Parathyroid adenoma (tissue), 2 donors: Measurements from ENCODE around the gene MAPRE2.

ENCODE experiments used
- H2AFZ ChIP-seq: fragments of 300-600 bp; sonication (generic); one replicate; pipeline ENCODE4 v1.7.0; 2017; ENCODE audit warnings: antibody characterized with exemption, mild to moderate bottlenecking
- H3K27ac ChIP-seq: fragments of 300-600 bp; sonication (generic); one replicate; pipeline ENCODE4 v1.7.0; 2017
- H3K27me3 ChIP-seq: fragments of 300-600 bp; sonication (generic); one replicate; pipeline ENCODE4 v1.7.0; 2017; ENCODE audit warnings: low read length; ENCODE audit not compliant: control insufficient read depth, insufficient read depth
- H3K36me3 ChIP-seq: fragments of 300-600 bp; sonication (generic); one replicate; pipeline ENCODE4 v1.7.0; 2017; ENCODE audit warnings: low read length; ENCODE audit not compliant: control insufficient read depth, insufficient read depth
- H3K4me1 ChIP-seq: fragments of 300-600 bp; sonication (generic); one replicate; pipeline ENCODE4 v1.7.0; 2017; ENCODE audit warnings: control low read depth
- H3K4me2 ChIP-seq: fragments of 300-600 bp; sonication (generic); one replicate; pipeline ENCODE4 v1.7.0; 2017; ENCODE audit warnings: low read length
- H3K4me3 ChIP-seq: fragments of 300-600 bp; sonication (generic); one replicate; pipeline ENCODE4 v1.7.0; 2017; ENCODE audit warnings: low read depth, low read length
- H3K79me2 ChIP-seq: fragments of 300-600 bp; sonication (generic); one replicate; pipeline ENCODE4 v1.7.0; 2017; ENCODE audit warnings: control low read depth
- H3K9ac ChIP-seq: fragments of 300-600 bp; sonication (generic); one replicate; pipeline ENCODE4 v1.7.0; 2017; ENCODE audit warnings: mild to moderate bottlenecking
- H3K9me3 ChIP-seq: fragments of 300-600 bp; sonication (generic); one replicate; pipeline ENCODE4 v1.7.0; 2017; ENCODE audit warnings: low read length; ENCODE audit not compliant: control insufficient read depth
- TF ChIP-seq, protein P1 (sequence below): fragments of 300-600 bp; sonication (generic); IDR thresholded peaks from one replicate; pipeline ENCODE4 v1.7.0; 2017; ENCODE audit warnings: antibody characterized with exemption, mild to moderate bottlenecking
- donor health status: primary hyperparathyroidism.

Gene MAPRE2

DNA sequence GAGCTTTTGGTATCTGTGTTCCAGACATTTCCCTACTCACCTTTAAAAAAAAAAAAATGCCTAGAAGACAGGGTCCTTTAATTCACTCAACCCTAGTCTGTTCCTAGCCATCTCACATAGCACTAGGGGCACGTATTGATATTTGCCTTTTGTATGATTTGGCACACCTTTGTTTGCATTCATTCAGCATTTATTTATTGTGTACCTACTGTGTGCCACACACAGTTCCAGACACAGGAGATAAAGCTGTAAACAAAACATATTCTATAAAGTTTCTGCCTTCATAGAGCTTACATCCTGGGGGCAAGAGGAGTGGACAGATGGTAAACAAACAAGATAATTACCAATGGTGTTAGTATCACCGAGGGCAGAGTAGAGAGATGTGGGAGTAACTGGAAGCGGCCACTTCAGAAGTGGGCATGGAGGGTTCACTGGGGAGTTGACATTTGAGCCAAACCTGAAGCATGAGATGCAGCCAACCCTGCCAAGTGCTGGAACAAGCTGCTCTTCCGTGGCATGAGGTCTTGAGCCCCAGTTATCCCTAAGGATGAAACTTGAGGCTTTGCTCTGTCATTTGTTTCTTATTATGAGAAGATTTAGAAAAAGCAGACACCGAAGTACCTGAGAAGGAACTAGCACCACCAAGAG, 18.2 kb downstream of the MAPRE2 start:
- Histone ChIP-seq H3K9me3 (no peaks in the 10 kb centered on the region), H3K27ac (no peak overlapping the region), H3K27me3 (no peaks in the 10 kb centered on the region), H3K4me3 (no peak overlapping the region), H3K36me3 (no peaks in the 10 kb centered on the region), H3K4me1 (peaks cover 9% of the 10 kb centered on the region), H3K79me2 (peaks cover 15% of the 10 kb centered on the region), H2AFZ (no peak overlapping the region), H3K9ac (no peak overlapping the region), H3K4me2 (no peak overlapping the region)
- TF ChIP-seq, protein P1, sequence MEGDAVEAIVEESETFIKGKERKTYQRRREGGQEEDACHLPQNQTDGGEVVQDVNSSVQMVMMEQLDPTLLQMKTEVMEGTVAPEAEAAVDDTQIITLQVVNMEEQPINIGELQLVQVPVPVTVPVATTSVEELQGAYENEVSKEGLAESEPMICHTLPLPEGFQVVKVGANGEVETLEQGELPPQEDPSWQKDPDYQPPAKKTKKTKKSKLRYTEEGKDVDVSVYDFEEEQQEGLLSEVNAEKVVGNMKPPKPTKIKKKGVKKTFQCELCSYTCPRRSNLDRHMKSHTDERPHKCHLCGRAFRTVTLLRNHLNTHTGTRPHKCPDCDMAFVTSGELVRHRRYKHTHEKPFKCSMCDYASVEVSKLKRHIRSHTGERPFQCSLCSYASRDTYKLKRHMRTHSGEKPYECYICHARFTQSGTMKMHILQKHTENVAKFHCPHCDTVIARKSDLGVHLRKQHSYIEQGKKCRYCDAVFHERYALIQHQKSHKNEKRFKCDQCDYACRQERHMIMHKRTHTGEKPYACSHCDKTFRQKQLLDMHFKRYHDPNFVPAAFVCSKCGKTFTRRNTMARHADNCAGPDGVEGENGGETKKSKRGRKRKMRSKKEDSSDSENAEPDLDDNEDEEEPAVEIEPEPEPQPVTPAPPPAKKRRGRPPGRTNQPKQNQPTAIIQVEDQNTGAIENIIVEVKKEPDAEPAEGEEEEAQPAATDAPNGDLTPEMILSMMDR, result no peak

DNA sequence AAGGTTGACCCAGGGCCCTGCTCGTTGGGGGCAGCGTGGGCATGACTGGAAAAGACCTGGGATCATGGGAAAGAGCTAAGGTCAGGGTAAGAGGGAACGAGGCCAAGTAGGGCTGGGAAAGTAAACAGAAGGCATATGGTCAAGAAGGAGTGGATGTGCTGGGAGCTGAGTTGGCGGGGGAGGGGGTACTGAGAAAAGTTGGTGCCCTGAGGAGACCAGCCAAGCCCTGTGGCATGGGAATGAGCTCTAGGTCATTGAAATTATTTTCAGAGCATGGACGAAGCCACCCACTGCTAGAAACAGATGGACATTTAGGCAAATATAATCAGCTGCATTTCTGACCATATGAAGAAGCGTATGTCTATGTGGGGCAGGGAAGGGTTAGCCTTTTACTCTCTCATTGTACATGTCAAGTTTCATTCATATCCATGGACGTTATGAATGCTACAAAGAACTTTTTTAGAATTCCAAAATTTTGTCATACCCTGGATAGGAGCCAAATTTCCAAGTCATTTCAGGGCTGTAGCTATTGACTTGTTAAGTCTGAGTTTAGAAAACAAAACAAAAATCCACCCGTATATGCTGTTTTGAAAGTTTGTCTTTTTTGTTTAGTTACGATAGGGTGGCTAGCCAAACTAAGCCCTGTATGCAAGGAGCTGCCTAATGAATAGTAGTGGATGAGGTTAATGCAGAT, 19.1 kb downstream of the MAPRE2 start:
- Histone ChIP-seq H3K79me2 (peaks cover 13% of the 10 kb centered on the region), H2AFZ (no peak overlapping the region), H3K27ac (no peak overlapping the region), H3K4me1 (peaks cover 9% of the 10 kb centered on the region), H3K9ac (no peak overlapping the region), H3K4me3 (no peak overlapping the region), H3K27me3 (no peaks in the 10 kb centered on the region), H3K9me3 (no peaks in the 10 kb centered on the region), H3K4me2 (no peak overlapping the region), H3K36me3 (no peaks in the 10 kb centered on the region)
- TF ChIP-seq, protein P1, result no peak

DNA sequence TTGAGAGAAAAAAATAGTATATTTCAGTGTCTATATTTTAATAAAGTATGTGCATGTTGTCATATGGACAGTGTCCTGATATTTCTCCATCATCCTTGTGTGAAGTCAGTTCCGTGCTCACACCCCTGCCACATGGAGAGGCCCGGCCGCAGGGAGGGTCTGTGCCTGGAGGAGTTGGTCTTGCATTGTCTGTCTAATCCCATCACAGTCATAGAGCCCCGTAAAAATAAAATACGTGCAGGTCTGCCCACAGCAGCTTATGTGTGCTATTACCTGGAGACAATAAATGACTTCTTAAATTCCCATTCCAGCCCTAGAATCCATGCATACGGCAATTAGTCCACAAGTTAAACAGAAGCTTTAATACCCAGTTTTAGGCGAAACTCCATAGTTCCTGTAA, 20.1 kb downstream of the MAPRE2 start:
- Histone ChIP-seq H3K9ac (no peak overlapping the region), H3K27ac (no peak overlapping the region)

DNA sequence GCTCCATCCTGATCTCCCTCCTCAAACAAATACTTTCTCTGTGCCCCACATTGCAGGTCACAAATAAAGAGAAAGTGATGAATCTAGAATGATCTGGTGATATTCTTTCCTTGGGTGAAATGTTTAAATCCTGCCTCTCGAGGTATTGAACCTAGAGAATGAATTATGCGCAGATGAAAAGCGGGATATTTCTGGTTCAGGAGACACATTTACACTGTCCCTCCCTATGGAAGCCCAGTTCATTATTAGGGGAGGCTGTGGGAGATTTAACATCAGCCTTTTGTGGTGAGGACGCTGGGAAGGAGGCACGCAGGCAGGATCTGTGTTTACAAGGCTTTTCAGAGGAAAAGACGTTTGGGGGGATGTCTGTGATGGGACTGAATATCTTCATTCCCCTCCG, 20.6 kb downstream of the MAPRE2 start:
- TF ChIP-seq, protein P1, result no peak
- Histone ChIP-seq H3K9me3 (no peaks in the 10 kb centered on the region), H2AFZ (no peak overlapping the region), H3K79me2 (peaks cover 9% of the 10 kb centered on the region), H3K4me3 (no peak overlapping the region), H3K9ac (no peak overlapping the region), H3K36me3 (no peaks in the 10 kb centered on the region), H3K27me3 (no peaks in the 10 kb centered on the region), H3K4me2 (no peak overlapping the region), H3K4me1 (peaks cover 9% of the 10 kb centered on the region), H3K27ac (no peak overlapping the region)

More for the DNA sequence above, 20.1 kb downstream of the MAPRE2 start:
- H3K79me2 ChIP-seq, result peaks cover 9% of the 10 kb centered on the region
- H3K27me3 ChIP-seq, result no peaks in the 10 kb centered on the region
- H3K9me3 ChIP-seq, result no peaks in the 10 kb centered on the region
- TF ChIP-seq, protein P1, result no peak
- H3K4me2 ChIP-seq, result no peak overlapping the region
- H3K4me3 ChIP-seq, result no peak overlapping the region
- no peak overlapping the region for H2AFZ ChIP-seq
- H3K36me3 ChIP-seq, result no peaks in the 10 kb centered on the region
- peaks cover 9% of the 10 kb centered on the region for H3K4me1 ChIP-seq
